Measurements from ENCODE around the gene UBE2J2.

Gene UBE2J2

DNA sequence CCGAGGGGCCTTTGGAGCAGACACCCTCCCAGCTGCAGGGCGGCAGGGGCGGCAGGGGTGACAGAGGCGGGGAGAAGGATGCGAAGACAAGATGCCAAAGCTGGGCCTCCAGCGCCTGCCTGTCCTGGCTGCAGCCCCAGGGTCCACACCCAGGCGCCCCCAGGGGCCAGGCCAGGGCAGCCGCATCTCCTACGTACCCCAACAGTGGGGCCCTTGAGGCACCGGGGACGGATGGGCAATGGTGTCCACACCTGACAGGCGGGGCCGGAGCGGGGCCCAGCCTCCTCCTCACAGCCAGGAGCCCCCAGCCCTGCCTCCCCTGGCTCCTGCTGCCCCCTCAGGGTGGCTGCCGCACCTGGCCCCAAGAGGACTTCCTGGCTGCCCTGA is 34.4 kb downstream of the UBE2J2 start:
- no peak for DNase-seq

DNA sequence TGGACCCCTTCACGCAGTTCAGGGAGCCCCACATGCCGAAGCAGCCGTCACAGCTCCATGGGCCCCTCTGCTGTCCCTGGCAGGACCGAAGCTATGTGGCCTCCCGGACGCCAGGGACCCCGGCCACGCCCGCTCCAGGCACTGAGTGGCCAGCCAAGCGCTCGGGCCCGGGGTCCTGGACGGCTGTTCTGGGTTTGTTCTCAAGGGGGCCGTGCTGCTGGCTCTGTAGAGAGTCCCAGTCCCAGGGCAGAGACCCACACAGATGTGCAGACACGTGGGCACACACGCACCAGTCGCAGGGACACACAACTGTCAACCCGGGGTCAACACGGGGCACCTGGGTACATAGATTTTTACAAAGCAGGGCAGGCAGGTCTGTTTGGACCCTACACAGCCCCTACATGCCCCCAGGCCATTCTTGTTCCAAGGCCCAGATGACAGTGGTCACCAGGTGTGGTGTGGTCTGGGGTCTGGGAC is 34.9 kb downstream of the UBE2J2 start:
- no peak for DNase-seq

DNA sequence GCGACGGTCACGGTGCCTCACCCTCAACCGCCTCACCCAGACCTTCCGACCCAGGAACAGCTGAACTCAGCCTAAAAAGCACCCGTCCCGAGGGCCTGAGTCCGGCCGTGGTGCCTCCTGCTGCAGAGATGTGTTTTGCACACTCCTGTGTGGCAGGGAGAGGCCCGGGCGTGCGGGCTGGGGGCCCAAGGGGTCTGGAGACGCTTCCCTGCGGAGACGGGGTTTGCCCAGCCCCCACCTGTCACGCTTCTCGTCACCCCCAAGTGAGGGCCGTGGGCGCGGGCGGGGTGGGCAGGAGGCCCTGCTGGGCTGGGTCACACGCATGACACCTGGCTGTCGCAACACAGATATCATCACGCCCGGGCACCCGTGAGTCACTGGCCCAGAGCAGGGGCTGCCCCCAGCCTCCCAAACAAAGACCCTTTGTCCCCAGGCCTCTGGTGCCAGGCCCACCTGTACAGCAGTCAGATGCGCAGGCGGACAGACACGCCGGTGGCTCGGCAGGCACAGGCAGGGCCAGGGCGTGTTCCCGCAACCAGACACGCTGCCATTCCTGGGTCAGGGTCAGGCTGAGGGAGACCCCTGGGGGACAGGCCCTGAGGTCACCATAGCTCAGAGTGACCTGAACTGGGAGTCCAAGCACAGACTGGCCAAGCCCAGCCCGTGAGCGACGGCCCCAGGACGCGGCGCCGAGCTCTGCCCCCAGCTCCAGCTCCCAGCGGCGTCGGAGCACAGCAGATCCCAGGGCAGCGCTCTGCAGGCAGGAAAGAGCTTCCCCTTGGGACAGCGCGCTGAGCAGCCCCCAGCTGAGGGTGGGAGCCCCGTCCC is 35.6 kb downstream of the UBE2J2 start:
- DNase-seq: no peak

DNA sequence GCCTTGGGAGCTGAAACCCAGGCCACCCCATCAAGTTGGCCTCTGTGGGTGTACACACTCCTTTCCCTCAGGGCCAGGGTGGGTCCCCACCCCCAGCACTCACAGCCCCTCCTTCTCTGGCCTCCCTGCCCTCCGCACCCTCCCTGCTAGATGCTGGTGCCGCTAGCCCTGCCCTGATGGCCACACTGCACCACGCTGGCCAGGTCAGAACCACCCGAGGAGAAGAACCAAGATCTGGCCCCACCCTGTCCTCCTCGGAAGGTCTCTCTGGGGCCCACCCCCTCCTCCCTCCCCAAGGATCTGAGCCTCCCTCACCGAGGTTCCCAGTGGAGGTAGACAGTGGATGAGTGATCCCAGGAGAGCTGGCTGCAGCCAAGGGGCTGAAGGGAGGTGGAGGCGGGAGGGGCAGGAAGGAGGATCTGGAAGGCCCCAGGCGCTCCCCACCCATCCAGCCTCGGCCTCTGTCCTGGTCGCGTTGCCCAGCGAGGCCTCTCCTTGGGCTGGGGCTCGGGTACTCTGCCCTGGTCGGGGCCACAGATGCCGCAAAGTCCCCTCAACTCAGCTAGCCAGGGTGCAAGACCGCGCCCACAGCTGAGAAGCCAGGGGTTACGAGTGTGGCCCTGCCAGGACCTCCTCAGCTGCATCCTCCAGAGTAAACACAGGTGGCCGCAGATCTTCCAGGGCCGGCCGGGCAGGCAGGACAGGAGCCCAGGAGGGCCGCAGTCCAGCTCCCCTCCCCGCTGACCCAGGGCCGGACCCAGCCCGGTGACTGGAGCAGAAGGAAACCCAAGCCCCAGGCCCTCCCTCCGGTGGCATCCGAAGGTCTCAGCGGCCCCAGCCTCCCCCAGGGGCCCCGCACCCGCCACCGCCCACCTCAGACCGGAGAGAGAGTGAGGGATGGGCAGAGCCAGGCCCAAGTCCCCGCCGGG is 36.4 kb downstream of the UBE2J2 start:
- no peak for DNase-seq

DNA sequence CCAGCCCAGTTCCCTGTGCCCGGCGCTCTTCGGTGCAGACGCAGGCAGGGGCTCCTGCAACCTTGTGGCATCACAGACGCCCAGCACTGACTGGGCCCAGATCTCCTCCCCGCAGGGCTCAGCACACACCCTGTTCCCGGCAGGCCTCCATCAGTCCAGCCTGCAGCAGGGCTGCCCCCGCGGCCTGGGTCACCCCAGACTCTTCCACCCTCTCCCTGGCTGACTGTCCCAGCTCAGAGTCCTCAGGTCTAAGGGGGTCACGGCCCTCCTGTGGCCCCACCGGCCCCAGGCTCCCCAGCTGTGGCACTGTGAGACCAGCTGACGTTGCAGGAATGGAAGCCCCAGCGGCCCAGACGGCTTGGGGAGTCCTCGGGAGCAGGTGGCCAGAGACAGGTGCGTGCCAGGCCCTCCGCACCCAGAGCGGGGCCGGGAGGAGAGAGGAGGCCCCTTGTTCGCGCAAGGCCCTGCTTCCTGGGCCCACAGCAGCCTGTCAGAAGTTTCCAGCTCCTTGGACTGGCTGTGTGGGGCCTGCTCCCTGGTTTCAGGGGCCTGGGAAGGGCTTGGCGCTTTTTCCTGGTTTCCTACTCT is 37.4 kb downstream of the UBE2J2 start:
- DNase-seq: no peak

DNA sequence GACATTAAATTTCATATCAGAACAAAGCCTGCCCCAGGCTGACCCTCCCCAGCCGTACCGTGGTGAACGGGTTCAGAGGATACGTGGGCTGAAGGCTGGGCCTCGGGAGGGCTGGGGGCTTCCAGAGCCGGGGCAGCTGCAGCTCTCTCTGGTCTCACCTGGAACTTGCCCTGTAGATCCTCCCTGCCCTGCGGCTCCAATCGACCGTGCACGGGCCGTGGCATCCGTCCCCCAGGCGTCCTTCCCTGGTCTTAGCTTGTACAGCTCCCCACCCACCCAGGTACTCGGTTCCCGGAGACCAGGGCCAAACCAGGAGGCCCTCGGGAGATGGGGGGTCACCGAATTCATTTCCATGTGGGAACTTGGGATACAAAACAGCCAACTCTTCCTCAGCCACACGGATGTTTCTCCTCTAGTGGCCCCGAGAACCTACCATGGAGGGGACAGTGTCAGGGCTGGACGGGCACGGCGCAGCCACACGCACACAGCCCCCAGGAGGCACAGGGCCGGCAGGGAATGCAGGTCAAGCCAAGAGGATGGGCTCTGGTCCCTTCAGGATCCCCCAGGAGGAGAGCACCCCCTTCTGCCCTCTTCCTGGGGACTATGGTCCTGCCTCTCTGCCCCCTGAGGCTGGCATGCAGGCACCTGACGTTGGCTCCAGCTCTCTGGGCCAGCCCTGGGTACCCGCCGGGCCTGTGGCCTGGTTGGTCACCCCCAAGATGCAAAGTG is 38.5 kb downstream of the UBE2J2 start:
- no peak for DNase-seq

DNA sequence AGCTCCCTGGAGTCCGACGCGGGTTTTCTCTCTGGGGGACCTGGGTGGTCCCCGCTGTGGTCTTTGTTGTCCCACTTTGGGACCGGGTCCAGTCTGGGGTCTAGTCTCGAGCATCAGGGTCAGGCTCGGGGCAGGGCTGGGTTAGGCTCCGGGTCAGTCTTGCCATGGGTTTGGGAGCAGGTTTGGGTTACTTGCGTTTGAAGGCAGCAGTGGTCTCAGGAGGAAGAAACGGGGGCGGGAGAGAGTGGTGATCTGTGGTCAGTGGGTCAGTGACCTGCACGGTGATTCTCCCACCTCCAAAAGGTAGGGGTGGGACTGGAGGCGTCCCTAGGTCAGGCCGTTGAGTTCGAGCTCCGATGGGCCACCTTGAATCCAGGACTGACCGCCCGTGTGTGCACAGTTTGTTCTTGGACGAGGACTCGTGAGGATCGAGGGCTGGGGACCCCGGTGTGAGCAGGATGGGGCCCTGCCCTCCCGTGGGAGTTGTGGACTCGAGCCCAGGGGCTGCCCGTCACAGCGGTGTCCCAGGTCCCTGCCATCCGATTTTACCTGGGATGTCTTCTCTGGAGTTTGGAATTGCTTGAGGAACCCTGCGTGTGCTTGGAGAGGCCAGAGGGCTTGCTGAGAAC is 39.4 kb downstream of the UBE2J2 start:
- DNase-seq: no peak

DNA sequence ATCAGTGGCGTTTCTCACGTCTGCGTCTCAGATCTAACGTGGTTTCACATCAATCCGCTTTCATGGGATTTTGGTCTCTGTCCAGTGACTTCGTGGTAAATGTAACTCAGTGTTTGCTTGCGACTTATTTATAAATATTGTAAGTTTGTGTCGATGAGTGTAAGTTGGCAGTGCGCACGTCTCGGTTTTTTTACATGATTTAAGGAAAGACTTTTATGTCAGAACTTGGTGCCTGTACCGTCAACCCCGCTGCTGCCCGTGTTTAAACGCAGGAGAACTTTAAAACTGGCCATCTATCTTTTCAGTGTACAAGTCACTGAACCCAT is 40.1 kb downstream of the UBE2J2 start:
- DNase-seq: no peak

DNA sequence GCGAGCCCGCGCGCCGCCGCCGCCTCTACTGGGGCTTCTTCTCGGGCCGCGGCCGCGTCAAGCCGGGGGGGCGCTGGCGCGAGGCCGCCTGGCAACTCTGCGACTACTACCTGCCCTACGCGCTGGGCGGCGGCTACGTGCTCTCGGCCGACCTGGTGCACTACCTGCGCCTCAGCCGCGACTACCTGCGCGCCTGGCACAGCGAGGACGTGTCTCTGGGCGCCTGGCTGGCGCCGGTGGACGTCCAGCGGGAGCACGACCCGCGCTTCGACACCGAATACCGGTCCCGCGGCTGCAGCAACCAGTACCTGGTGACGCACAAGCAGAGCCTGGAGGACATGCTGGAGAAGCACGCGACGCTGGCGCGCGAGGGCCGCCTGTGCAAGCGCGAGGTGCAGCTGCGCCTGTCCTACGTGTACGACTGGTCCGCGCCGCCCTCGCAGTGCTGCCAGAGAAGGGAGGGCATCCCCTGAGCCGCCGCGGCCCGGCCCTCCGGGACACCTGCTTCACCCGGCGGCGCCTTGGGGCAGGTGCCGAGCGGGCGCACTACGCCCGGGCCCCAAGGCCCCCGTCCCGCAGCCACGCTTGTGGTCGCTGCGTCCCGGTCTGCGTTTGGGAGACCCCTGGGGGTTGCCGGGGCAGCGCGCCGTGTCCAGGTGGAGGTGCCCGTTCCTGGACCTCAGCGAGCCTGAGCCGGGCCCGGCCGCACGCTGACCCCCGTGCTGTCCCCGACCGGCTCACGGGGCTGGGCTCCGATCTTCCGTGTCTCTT is 40.7 kb downstream of the UBE2J2 start:
- DNase-seq: no peak

DNA sequence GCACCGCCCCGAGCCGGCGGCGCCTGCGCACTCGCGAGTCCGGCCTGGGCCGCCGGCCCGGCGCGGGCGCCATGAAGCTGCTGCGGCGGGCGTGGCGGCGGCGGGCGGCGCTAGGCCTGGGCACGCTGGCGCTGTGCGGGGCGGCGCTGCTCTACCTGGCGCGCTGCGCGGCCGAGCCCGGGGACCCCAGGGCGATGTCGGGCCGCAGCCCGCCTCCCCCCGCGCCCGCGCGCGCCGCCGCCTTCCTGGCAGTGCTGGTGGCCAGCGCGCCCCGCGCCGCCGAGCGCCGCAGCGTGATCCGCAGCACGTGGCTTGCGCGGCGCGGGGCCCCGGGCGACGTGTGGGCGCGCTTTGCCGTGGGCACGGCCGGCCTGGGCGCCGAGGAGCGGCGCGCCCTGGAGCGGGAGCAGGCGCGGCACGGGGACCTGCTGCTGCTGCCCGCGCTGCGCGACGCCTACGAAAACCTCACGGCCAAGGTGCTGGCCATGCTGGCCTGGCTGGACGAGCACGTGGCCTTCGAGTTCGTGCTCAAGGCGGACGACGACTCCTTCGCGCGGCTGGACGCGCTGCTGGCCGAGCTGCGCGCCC is 41.4 kb downstream of the UBE2J2 start, which contains the start of gene B3GALT6:
B3GALT6 (plus strand) TSS at position 30 of the 588 bp plus-strand sequence; CDS start at position 72, 42 bp downstream.
- DNase-seq: no peak

DNA sequence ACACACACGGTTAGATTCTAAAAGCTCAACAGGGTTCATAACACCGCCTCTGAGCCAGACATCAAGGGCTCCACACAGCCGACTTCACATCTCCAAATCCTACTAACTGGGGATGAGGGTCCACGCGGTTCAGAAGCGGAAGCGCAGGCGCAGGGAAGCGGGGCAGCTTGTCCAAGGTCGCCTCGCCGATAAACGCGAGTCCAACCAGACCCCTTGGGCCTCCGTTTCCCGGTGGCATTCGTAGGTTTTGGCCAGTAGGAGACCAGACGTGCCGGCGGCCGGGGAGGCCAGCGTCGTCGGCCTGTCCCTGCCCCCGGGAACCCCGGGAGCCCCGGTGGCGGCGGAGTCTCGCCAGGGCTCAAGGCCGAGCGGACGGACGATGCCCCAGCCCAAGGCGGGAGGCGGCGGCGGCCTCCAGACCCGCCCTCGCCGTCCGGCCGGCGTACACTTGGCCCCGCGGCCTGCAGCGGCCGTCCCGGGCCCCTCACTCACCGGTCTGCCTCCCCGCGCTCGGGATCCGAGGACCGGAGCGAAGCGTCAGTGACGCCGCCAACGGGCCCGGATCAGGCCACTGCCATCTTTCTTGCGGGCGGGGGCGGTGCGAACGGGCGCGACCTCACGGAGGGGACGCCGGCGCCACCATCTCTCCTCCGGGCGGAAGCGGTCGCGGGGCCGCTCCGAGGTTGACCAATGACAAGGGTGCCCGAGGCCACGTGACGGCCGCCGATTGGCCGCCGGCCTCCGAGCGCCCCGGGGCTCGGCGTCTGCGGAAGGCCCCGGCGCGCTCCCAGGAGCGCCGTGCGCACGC is 42.0 kb downstream of the UBE2J2 start, which contains the start of gene SDF4:
SDF4 (minus strand) TSS at position 602 of the 808 bp plus-strand sequence. CDS start 3,229 bp downstream, outside the sequence.
- DNase-seq: peak; percentile 99

DNA sequence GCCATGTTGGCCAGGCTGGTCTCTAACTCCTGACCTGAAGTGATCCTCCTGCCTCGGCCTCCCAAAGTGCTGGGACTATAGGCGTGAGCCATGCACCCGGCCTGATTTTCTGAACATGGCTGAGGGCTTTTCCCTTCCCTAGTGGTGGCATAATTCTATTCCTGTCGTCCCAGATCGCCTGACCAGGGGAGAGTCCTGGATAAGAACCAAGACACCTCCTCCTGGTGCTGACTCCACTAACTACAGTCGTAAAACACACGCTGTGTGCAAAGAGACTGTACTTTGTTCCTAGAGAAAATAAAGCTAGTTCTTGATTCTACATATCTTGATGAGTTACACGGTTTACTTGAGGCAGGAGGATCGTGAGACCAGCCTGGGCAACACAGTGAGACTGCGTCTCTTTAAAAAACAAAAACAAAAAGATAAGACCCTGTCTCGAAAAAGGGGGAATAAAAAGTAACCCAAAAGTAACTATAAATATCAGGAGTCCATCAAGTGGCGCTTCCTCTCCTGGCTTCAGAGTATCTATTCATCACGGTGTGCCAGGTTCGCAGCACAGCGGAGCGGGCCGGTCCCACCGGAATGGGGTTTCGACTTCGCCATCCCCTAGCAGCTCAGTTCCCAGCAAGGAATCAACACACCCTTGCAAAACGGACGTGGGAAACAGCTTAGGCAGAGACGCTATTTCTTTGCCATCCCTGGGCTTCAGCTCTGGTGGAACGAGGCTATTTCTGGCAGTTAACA is 42.8 kb downstream of the UBE2J2 start:
- DNase-seq: peak; percentile 47

DNA sequence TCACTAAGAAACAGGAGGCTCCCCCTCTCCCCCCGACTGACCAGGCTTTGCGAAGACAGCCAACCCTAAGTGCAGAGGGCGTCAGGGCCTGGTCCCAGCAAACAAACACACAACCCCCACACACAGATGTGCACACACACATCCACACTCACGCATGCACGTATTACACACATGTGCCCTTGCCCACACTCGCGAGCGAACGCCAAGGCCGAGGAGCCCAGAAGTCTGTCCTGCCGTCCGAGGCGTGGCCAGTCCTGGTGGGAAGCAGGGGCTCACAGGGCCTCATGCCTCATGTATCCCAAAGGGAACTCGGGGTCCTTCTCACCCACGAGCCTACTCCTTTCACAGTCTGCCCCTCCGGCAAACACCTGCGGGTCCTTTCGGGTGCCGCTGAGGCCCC is 43.9 kb downstream of the UBE2J2 start:
- DNase-seq: no peak

DNA sequence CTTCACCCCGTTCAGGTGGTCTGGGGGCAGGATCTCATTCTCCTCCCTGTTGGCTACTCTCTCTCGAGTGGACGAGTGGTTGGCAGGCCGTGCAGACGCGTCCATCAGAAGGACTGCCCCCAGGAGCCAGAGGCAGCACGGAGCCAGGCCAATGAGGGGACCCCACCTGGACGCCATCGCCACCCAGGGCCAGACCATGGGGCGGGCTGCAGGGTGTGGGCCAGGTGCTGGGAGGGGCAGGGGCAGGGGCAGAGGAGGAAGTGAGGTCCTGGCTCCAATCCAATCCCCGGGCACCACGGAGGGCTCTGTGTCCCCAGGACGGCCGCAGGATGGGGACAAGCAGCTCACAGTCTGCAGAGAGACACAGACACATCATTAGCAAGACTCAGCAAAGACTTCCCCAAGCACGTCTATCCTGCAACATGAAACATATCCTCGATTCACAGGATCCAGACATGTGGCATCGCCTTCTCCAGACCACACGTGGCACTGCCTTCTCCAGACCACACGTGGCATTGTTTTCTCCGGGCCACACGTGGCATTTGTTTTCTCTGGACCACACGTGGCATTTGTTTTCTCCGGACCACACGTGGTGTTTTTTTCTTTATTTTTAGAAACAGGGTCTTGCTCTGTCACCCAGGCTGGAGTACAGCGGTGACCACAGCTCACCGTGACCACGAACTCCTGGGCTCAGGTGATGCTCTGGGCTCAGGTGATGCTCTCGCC is 44.9 kb downstream of the UBE2J2 start:
- no peak for DNase-seq

DNA sequence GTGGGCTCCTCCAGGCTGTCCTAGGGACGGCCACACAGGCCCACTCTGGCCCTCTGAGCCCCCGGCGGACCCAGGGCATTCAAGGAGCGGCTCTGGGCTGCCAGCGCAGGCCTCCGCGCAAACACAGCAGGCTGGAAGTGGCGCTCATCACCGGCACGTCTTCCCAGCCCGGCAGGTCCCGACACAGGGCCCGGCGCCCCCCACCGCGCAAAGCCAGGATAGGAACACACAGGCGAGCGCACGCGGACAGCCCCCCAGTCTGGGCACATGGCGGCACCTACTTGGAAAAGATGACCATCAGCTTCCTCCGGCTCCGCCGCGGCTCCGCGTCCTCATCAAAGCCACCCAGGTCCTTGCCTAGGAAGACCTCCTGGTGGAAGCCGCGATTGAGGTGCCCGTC is 45.5 kb downstream of the UBE2J2 start:
- DNase-seq: no peak

DNA sequence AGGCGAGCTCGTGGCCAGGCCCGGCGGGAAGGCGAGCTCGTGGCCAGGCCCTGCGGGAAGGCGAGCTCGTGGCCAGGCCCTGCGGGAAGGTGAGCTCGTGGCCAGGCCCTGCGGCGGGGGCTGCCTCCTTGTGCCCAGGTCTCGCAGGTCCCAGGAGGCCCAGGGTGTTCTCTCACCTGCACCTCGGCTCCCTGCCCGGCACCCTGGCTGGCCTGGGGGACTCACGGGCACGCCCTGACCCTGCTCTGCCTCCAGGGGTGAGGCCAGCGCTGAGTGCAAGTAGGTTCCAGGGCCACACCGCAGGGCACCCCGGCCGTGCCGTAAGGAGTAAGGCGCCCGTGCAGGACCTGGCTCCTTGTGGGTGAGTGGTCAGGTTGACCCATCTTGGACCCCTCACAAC is 46.3 kb downstream of the UBE2J2 start:
- DNase-seq: no peak

DNA sequence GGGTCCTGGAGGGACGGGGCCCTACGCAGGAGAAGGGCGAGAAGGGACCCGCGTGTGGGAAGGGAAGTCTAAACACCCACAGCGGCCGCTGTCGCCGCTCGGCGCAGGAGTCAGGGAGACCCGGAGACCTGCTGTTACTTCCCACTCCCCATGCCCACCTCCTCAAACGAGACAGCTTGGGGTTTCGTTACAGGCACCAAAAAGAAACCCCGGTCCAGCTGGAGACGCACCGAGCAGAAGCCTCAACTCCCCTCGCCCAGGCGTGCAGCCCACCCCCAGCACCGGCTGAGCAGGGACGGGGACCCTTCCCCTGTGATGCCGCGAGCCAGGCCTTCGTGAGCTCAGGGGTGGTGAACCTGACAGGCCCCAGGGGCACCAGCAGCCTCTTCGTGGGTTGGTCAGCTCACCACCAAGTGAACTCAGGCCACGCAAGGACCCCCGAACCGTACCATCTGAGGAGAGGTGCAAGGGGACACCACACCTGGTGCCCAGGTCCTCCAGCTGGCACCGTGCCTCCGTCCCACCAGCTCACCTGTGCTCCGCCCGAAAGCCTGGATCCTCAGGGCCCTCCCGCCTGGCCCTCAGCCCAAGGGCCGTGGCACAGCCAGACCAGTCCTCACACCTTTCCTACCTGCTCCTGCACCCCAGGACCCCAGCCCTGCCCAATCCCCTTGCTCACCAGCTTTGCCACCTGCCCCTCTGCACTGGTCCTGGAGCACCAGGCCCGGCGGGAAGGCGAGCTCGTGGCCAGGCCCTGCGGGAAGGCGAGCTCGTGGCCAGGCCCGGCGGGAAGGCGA is 46.9 kb downstream of the UBE2J2 start:
- DNase-seq: no peak

DNA sequence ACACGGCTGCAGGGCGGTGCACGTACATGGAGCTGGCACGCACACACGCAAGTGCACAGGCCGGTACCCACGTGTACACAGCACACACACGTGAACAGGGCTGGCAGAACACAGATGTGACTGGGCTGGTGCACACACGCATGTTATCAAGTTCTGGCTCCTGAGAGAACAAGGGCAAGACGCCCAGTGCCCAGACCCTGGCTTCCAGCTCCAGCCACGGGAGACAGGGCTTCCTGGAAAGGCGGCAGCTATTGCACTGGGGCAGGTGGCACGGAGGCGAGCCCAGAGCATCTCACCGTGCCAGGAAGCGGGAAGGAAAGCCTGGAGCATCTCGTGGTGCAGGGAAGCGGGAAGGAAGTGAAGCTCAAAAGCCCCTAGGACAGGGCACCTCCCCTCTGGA is 47.7 kb downstream of the UBE2J2 start:
- no peak for DNase-seq

All from suppressor macrophage treated with lipopolysaccharide for 4 hours (primary cell).